HUES64 (cell line): ENCODE results near the gene PTGR1.
A peak's percentile ranks its signal among the peaks of the same experiment; 100 is the strongest.

ENCODE experiments used
- H3K27ac ChIP-seq: 2 replicates; pipeline ENCODE4 v1.7.0; 2013; ENCODE audit warnings: low read depth, low read length, inconsistent platforms
- H3K27me3 ChIP-seq: 2 replicates; pipeline ENCODE4 v1.6.1; 2013; ENCODE audit warnings: mild to moderate bottlenecking, low read length; ENCODE audit not compliant: insufficient read depth
- H3K36me3 ChIP-seq: 2 replicates; pipeline ENCODE4 v1.6.1; 2013; ENCODE audit warnings: mild to moderate bottlenecking, low read length; ENCODE audit not compliant: insufficient read depth
- H3K4me1 ChIP-seq: 2 replicates; pipeline ENCODE4 v1.6.1; 2013; ENCODE audit warnings: mild to moderate bottlenecking, low read length, moderate library complexity; ENCODE audit not compliant: insufficient read depth
- H3K4me3 ChIP-seq: 2 replicates; pipeline ENCODE4 v1.5.1; 2013; ENCODE audit warnings: mild to moderate bottlenecking, low read length, moderate library complexity
- H3K9ac ChIP-seq: 2 replicates; pipeline ENCODE4 v1.6.1; 2013; ENCODE audit warnings: mild to moderate bottlenecking, low read depth, low read length
- H3K9me3 ChIP-seq: 2 replicates; pipeline ENCODE4 v1.6.1; 2013; ENCODE audit warnings: low read depth, low read length; ENCODE audit not compliant: insufficient read depth
- WGBS: fragments of 150-250, 120-280 bp; methylation state at CpG from one replicate; pipeline ENCODE4 v1.1.7; 2013; ENCODE audit warnings: missing lambda C conversion rate; 5-methylcytosine and 5-hydroxymethylcytosine counted together

Gene PTGR1

DNA sequence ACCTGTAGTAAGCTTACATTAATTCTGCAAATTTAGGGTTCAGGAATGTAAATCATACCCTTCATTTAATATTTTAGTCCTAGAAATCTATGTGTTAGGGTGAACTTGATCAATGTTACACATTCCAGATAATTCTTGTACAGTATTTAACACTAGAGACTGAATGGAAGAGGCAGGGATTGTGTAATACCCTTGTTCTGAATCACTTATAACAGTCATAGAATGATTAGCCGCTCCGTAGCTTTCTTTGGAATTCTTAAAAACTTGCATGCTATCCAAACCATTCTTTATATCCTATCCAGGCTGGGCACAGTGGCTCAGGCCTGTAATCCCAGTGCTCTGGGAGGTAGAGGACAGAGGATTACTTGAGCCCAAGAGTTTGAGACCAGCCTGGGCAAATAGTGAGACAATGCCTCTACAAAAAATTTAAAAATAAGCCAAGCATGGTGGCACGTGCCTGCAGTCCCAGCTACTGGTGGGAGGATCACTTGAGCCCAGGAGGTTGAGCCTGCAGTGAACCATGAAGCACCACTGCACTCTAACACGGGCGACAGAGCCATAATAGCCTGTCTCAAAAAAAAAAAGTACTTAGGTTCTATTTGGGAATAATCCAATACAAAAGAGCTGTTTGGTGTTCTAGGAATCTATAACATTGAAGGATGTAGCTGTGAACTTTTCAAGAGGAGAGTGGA is 66.2 kb downstream of the PTGR1 start:
- WGBS, result 94% methylated on average over 5 of the region's 5 CpGs
- Histone ChIP-seq H3K4me1 (peaks cover 19% of the 10 kb centered on the region), H3K4me3 (no peak overlapping the region), H3K36me3 (peaks cover 87% of the 10 kb centered on the region), H3K27ac (no peak overlapping the region), H3K27me3 (no peaks in the 10 kb centered on the region), H3K9me3 (peaks cover 33% of the 10 kb centered on the region), H3K9ac (no peak overlapping the region)

DNA sequence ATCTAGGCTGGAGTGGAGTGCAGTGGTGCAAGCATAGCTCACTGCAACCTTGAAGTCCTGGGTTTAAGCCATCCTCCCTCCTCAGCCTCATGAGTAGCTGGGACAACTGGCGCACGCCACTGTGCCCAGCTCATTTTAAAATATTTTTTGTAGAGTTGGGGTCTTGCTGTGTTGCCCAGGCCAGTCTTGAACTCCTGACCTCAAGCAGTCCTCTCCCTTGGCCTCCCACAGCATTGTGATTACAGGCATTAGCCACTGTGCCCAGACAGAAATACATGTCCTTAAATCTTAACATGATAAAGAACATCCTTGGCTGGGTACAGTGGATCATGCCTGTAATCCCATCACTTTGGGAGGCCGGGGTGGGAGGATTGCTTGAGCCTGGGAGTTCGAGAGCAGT is 67.7 kb downstream of the PTGR1 start:
- H3K27me3 ChIP-seq, result no peaks in the 10 kb centered on the region
- H3K36me3 ChIP-seq, result peaks cover 84% of the 10 kb centered on the region
- H3K27ac ChIP-seq, result no peak overlapping the region
- H3K4me1 ChIP-seq, result peaks cover 32% of the 10 kb centered on the region
- peaks cover 18% of the 10 kb centered on the region; the same call in 1 of the 2 replicates for H3K9me3 ChIP-seq
- 97% methylated on average over 4 of the region's 4 CpGs for WGBS
- H3K9ac ChIP-seq, result no peak overlapping the region
- H3K4me3 ChIP-seq, result no peak overlapping the region

DNA sequence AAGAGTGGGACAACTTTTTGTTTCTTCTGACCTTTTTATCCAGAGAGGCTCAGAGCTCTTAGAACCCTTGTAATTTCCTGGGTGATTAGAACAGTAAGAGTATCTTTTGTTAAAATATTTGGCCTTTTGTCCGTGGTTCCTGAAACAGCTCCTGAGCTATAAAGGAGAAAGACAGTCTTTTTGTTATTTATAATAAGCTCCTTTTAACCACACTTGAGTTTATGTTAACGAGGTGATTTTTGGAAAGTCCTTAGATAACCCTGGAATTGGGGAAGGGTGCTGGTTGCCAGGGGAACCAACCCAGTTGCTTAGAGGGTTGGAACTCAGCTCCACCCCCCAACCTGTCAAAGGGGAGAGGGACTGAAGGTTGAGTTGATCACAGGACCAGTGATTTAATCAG is 69.7 kb downstream of the PTGR1 start:
- H3K4me1 ChIP-seq, result peaks cover 42% of the 10 kb centered on the region
- peaks cover 7% of the 10 kb centered on the region; the same call in 1 of the 2 replicates for H3K9me3 ChIP-seq
- WGBS, result 0% methylated on average over 1 of the region's 2 CpGs
- H3K27me3 ChIP-seq, result no peaks in the 10 kb centered on the region
- peak overlapping the region; percentile 37 for H3K4me3 ChIP-seq
- peak overlapping the region; percentile 96 for H3K27ac ChIP-seq
- no peak overlapping the region for H3K9ac ChIP-seq
- peaks cover 65% of the 10 kb centered on the region for H3K36me3 ChIP-seq

DNA sequence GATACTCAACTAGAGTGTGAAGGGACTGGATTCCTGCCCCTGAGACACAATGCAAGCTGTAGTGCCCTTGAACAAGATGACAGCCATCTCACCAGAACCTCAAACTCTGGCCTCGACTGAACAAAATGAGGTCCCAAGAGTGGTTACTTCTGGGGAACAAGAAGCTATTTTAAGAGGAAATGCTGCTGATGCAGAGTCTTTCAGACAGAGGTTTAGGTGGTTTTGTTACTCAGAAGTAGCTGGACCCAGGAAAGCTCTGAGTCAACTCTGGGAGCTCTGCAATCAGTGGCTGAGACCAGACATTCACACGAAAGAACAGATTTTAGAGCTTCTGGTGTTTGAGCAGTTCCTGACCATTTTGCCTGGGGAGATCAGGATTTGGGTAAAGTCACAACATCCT is 72.1 kb downstream of the PTGR1 start:
- H3K36me3 ChIP-seq, result peaks cover 42% of the 10 kb centered on the region
- peak overlapping the region; percentile 28; the same call in 1 of the 2 replicates for H3K9ac ChIP-seq
- H3K27me3 ChIP-seq, result no peaks in the 10 kb centered on the region
- peak overlapping the region; percentile 96 for H3K27ac ChIP-seq
- peaks cover 42% of the 10 kb centered on the region for H3K4me1 ChIP-seq
- no peak overlapping the region for H3K4me3 ChIP-seq
- no peaks in the 10 kb centered on the region for H3K9me3 ChIP-seq
- WGBS, result 91% methylated on average over 2 of the region's 2 CpGs

DNA sequence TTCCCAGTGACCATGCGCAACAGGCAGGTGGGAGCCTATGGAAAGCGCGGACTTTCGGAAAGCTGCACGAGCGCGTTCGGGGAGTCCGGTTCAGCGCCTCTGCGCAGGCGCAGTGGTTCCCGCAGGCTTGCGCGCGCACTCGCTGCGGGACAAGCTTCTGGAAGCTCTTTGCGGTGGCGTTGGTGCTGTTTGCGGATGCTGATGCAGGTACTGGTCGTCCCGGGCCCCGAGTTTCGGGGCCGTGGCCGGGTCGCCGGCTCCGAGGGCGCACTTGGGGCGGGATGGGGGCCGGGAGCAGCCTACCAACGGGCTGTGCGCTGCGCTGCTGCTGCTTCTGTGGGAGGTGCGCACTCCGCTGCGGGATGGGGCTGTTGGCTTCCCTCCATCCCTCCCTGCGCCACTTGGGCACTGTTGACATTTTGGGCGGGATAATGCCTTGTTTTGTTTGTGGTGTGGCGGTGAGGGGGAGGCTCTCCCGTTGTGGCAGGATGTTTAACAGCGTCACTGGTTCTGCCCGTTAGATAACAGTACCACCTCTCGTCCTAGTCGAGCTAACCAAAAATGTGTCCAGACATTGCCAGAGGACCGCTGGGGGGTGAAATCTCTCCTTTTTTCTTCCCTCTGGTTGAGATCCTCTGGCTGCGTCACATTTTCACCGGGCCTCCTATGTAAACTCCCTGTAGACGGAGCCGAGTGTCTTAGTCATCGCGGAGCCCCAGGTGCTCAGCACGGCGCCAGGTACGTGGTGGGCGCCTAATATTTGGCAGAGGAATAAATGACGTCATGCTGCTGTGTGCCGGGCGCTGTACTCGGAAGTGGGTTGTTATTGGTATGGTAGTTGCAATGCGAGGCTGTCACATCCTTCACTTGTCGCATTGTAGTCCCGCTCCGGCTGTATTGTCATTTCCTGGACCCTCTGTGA is 74.1 kb downstream of the PTGR1 start, which contains the start of gene ZNF483:
Gene ZNF483 (plus strand): TSS at position 124 of the 922 bp plus-strand sequence. CDS start 2,217 bp downstream, outside the sequence.
- H3K4me3 ChIP-seq, result peak within 1 kb of the TSS; percentile 83
- H3K27ac ChIP-seq, result peak within 1 kb of the TSS; percentile 79
- H3K9ac ChIP-seq, result peak within 1 kb of the TSS; percentile 74
- no peaks in the 10 kb centered on the region for H3K27me3 ChIP-seq
- 3% methylated on average over 66 of the region's 66 CpGs for WGBS
- peaks cover 23% of the 10 kb centered on the region for H3K36me3 ChIP-seq
- H3K4me1 ChIP-seq, result peaks cover 40% of the 10 kb centered on the region
- no peaks in the 10 kb centered on the region for H3K9me3 ChIP-seq

DNA sequence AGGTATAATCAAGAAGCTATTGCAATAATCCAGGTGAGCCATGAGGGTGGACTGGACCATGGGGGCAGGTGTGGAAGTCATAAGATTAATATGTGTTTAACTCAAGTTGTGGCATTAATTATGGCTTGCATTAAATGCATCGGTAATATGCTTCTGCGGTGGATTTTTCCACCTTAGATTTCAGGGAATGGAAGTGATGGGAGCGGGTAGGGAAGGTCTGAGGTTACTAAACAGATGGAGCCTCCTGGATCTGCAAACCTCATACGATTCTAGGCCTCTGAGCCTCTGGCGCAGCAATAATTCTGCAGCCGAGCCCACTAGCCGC is 74.8 kb downstream of the PTGR1 start:
- Histone ChIP-seq H3K9ac (peak overlapping the region; percentile 74), H3K36me3 (peaks cover 21% of the 10 kb centered on the region), H3K27ac (no peak overlapping the region), H3K27me3 (no peaks in the 10 kb centered on the region), H3K4me1 (peaks cover 36% of the 10 kb centered on the region), H3K9me3 (no peaks in the 10 kb centered on the region), H3K4me3 (peak overlapping the region; percentile 83)
- WGBS, result 32% methylated on average over 7 of the region's 7 CpGs

DNA sequence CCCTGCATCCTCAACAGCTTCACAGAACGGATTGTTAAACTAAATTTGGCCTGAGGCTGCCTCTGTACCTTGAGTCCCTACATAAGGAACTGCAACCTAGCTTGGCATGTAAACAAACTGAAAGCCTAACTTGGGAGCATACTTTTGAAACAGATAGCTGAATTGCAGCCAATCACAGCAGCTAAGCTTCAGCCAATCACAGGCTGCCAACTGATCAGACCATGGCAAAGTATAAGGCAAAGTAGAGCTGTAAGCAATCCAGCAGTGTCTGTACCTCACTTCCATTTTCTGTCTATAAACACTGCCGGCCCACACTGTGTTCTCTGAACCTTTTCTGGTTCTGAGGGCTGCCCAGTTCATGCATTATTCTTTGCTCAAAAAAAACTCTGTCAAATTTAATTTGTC is 83.4 kb downstream of the PTGR1 start:
- Histone ChIP-seq H3K27ac (no peak overlapping the region), H3K27me3 (no peaks in the 10 kb centered on the region), H3K4me3 (no peak overlapping the region), H3K4me1 (0 out of 2 replicates have a peak, but pooled peaks cover 4% of the 10 kb centered on the region), H3K9me3 (peaks cover 3% of the 10 kb centered on the region; the same call in 1 of the 2 replicates), H3K9ac (no peak overlapping the region), H3K36me3 (no peaks in the 10 kb centered on the region)
- 70% methylated on average over 2 of the region's 2 CpGs for WGBS

DNA sequence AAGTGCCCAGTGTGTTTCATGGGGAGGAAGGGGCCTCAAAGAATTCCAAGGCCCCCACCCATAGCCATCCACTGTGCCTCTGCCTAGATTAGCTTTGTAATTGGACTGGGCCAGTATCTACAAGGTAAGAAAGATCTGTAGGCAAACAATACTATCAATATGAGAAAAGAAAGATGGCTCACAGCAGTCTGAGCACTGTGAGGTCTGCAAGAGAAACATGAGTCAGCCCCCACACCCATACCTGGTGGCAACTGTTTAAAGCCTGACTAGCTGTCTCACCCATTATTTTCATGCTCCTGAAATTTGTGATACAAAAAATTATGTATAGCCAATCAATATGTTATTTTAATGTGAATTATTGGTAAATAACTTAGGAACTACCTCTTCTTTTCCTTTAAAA is 84.5 kb downstream of the PTGR1 start:
- H3K27me3 ChIP-seq, result no peaks in the 10 kb centered on the region
- H3K4me3 ChIP-seq, result no peak overlapping the region
- 0 out of 2 replicates have a peak, but pooled peaks cover 4% of the 10 kb centered on the region for H3K4me1 ChIP-seq
- no peaks in the 10 kb centered on the region for H3K36me3 ChIP-seq
- H3K9me3 ChIP-seq, result peaks cover 10% of the 10 kb centered on the region; the same call in 1 of the 2 replicates
- no peak overlapping the region for H3K9ac ChIP-seq
- H3K27ac ChIP-seq, result no peak overlapping the region
